T-helper 2 cell treated with Interferon-gamma antibody and Interleukin-4, amounts not matched to agents 5 μg/mL and 100 μg/mL, for 36 hours (primary cell): Measurements from ENCODE around the gene PIK3R5.
A peak's percentile ranks its signal among the peaks of the same experiment; 100 is the strongest.

ENCODE experiments used
- DNase-seq: peaks from one replicate; pipeline ENCODE4 v3.0.0; 2021; ENCODE audit warnings: low spot score
- H3K27ac Mint-ChIP-seq: one replicate; pipeline ENCODE4 v1.8.0; 2021; ENCODE audit warnings: mild to moderate bottlenecking, mixed read lengths
- H3K27me3 Mint-ChIP-seq: one replicate; pipeline ENCODE4 v1.8.0; 2021; ENCODE audit warnings: low read depth, mixed read lengths
- H3K36me3 Mint-ChIP-seq: one replicate; pipeline ENCODE4 v1.8.0; 2021; ENCODE audit warnings: low read depth, mixed read lengths
- H3K4me1 Mint-ChIP-seq: one replicate; pipeline ENCODE4 v1.8.0; 2021; ENCODE audit warnings: low read depth, mixed read lengths
- H3K4me3 Mint-ChIP-seq: one replicate; pipeline ENCODE4 v1.8.0; 2022; ENCODE audit warnings: mild to moderate bottlenecking, moderate library complexity, mixed read lengths
- H3K9me3 Mint-ChIP-seq: one replicate; pipeline ENCODE4 v1.8.0; 2021; ENCODE audit warnings: mixed read lengths

Gene PIK3R5

GRCh38 chr17:8954339-8954738, 11.2 kb downstream of the PIK3R5 start:
- no peaks in the 10 kb centered on the region for H3K27me3 Mint-ChIP-seq
- H3K36me3 Mint-ChIP-seq = peaks cover 74% of the 10 kb centered on the region
- H3K27ac Mint-ChIP-seq = peak overlapping the region; percentile 81
- H3K4me1 Mint-ChIP-seq = peaks cover 83% of the 10 kb centered on the region
- peak overlapping the region; percentile 65 for H3K4me3 Mint-ChIP-seq
- DNase-seq = peak; percentile 61
- peaks cover 20% of the 10 kb centered on the region for H3K9me3 Mint-ChIP-seq

- Mint-ChIP-seq H3K27ac (no peak overlapping the region), H3K4me1 (peaks cover 83% of the 10 kb centered on the region), H3K9me3 (peaks cover 22% of the 10 kb centered on the region), H3K36me3 (peaks cover 67% of the 10 kb centered on the region), H3K4me3 (peak overlapping the region; percentile 10), H3K27me3 (no peaks in the 10 kb centered on the region)
- no peak for DNase-seq
Measured at GRCh38 chr17:8953156-8953885, 12.2 kb downstream of the PIK3R5 start.

DNA sequence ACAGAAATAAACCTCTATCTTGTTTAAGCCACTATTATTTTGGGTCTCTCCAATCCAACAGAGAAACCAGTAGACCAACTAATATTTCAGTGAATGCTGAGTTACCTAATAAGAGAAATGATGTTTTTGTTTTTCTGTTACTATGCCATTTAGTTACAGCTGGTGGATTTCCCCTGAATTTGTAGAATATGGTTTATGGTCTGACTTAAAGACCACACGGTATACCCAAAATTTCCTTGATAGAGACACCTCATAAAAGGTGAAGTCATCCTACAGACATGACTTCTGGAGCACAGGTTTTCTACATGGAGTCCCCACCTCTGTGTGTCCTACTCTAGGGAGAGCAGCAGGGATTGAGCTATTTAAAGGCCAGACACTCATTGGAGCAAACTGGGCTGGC, 13.3 kb downstream of the PIK3R5 start:
- Mint-ChIP-seq H3K4me1 (peaks cover 80% of the 10 kb centered on the region), H3K36me3 (peaks cover 63% of the 10 kb centered on the region), H3K4me3 (peak overlapping the region; percentile 11), H3K9me3 (peaks cover 22% of the 10 kb centered on the region), H3K27me3 (no peaks in the 10 kb centered on the region), H3K27ac (peak overlapping the region; percentile 39)
- DNase-seq = no peak

- peaks cover 22% of the 10 kb centered on the region for H3K9me3 Mint-ChIP-seq
- H3K27ac Mint-ChIP-seq = peak overlapping the region; percentile 77
- DNase-seq = no peak
- H3K36me3 Mint-ChIP-seq = peaks cover 65% of the 10 kb centered on the region
- H3K4me1 Mint-ChIP-seq = peaks cover 77% of the 10 kb centered on the region
- H3K4me3 Mint-ChIP-seq = peak overlapping the region; percentile 30
- no peaks in the 10 kb centered on the region for H3K27me3 Mint-ChIP-seq
Measured at GRCh38 chr17:8951206-8951605, 14.3 kb downstream of the PIK3R5 start.

GRCh38 chr17:8949061-8949661, 16.3 kb downstream of the PIK3R5 start:
- peak overlapping the region; percentile 65 for H3K4me3 Mint-ChIP-seq
- H3K27me3 Mint-ChIP-seq = no peaks in the 10 kb centered on the region
- peak overlapping the region; percentile 83 for H3K27ac Mint-ChIP-seq
- peaks cover 22% of the 10 kb centered on the region for H3K9me3 Mint-ChIP-seq
- H3K4me1 Mint-ChIP-seq = peaks cover 70% of the 10 kb centered on the region
- H3K36me3 Mint-ChIP-seq = peaks cover 73% of the 10 kb centered on the region
- peak; percentile 62 for DNase-seq

GRCh38 chr17:8948462-8948861, 17.0 kb downstream of the PIK3R5 start:
- H3K27me3 Mint-ChIP-seq = no peaks in the 10 kb centered on the region
- H3K4me3 Mint-ChIP-seq = peak overlapping the region; percentile 65
- DNase-seq = no peak
- H3K27ac Mint-ChIP-seq = peak overlapping the region; percentile 83
- H3K9me3 Mint-ChIP-seq = peaks cover 22% of the 10 kb centered on the region
- H3K36me3 Mint-ChIP-seq = peaks cover 75% of the 10 kb centered on the region
- peaks cover 67% of the 10 kb centered on the region for H3K4me1 Mint-ChIP-seq

DNA sequence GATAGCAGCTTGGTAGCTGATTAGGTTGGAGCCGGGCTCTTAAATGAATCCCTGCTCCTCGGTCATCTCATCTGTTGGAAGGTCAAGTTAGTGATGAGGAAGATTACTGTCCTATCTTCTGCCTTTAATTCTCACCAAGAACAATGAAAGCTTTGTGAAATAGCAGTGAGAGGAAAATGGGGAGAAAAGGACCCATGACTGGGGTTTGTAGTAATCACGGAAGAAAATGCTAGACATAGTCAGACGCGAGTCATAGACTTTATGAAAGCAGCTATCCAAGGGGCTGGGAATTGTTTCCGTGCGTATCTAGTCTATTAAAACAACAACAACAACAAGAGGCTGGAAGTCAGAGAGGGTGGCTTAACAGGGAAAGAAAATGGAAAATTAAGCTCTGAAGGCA, 18.3 kb downstream of the PIK3R5 start:
- DNase-seq = no peak
- Mint-ChIP-seq H3K27ac (peak overlapping the region; percentile 6), H3K9me3 (peaks cover 22% of the 10 kb centered on the region), H3K4me3 (no peak overlapping the region), H3K36me3 (peaks cover 62% of the 10 kb centered on the region), H3K27me3 (no peaks in the 10 kb centered on the region), H3K4me1 (peaks cover 65% of the 10 kb centered on the region)

- Mint-ChIP-seq H3K4me1 (peaks cover 66% of the 10 kb centered on the region), H3K9me3 (peaks cover 16% of the 10 kb centered on the region), H3K27ac (no peak overlapping the region), H3K4me3 (no peak overlapping the region), H3K27me3 (no peaks in the 10 kb centered on the region), H3K36me3 (peaks cover 55% of the 10 kb centered on the region)
- DNase-seq = no peak
Measured at GRCh38 chr17:8946476-8946875, 19.0 kb downstream of the PIK3R5 start.

GRCh38 chr17:8946071-8946470, 19.4 kb downstream of the PIK3R5 start:
- Mint-ChIP-seq H3K9me3 (peaks cover 12% of the 10 kb centered on the region), H3K27ac (no peak overlapping the region), H3K4me3 (no peak overlapping the region), H3K36me3 (peaks cover 55% of the 10 kb centered on the region), H3K27me3 (no peaks in the 10 kb centered on the region), H3K4me1 (peaks cover 66% of the 10 kb centered on the region)
- no peak for DNase-seq

GRCh38 chr17:8944748-8945147, 20.8 kb downstream of the PIK3R5 start:
- no peaks in the 10 kb centered on the region for H3K27me3 Mint-ChIP-seq
- peaks cover 50% of the 10 kb centered on the region for H3K36me3 Mint-ChIP-seq
- peaks cover 69% of the 10 kb centered on the region for H3K4me1 Mint-ChIP-seq
- no peak overlapping the region for H3K27ac Mint-ChIP-seq
- no peak for DNase-seq
- peaks cover 4% of the 10 kb centered on the region for H3K9me3 Mint-ChIP-seq
- H3K4me3 Mint-ChIP-seq = no peak overlapping the region

DNA sequence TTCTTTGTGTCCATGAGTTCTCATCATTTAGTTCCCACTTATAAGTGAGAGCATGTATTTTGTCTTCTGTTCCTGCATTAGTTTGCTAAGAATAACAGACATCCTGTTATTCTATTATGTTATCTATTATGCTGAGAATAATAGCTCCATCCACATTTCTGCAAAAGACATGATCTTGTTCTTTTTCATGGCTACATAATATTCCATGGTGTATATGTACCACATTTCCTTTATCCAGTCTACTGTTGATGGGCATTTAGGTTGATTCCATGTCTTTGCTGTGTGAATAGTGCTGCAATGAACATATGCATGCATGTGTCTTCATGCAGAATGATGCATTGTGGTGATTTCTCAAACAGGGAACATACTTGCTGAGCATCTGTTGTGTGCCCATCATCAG, 21.4 kb downstream of the PIK3R5 start:
- H3K36me3 Mint-ChIP-seq = peaks cover 52% of the 10 kb centered on the region
- H3K4me3 Mint-ChIP-seq = peak overlapping the region; percentile 30
- H3K9me3 Mint-ChIP-seq = no peaks in the 10 kb centered on the region
- H3K27ac Mint-ChIP-seq = no peak overlapping the region
- H3K4me1 Mint-ChIP-seq = peaks cover 71% of the 10 kb centered on the region
- no peak for DNase-seq
- no peaks in the 10 kb centered on the region for H3K27me3 Mint-ChIP-seq

GRCh38 chr17:8941980-8942622, 23.4 kb downstream of the PIK3R5 start:
- Mint-ChIP-seq H3K36me3 (peaks cover 58% of the 10 kb centered on the region), H3K4me3 (peak overlapping the region; percentile 84), H3K4me1 (peaks cover 66% of the 10 kb centered on the region), H3K27ac (peak overlapping the region; percentile 98), H3K27me3 (no peaks in the 10 kb centered on the region), H3K9me3 (peaks cover 4% of the 10 kb centered on the region)
- no peak for DNase-seq

DNA sequence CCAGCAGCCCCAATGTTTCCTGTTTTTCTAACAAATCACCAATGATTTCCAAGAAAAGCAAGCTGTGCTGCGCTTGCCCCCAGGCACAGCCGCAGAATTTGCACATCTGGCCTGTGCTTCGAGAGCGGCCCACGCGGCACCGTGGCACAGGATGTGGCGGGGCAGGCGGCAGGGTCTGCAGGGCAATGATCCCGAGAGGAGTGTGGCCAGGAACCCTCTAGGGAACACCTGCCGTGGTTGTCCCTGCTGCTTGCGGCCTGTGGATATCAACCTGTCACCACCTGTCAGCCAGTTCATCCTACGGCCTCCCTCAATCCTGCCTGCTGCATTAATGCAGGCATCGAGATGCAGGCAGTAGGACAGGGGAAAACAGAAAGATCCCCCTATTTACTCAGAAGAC, 24.0 kb downstream of the PIK3R5 start:
- Mint-ChIP-seq H3K27ac (peak overlapping the region; percentile 98), H3K9me3 (peaks cover 4% of the 10 kb centered on the region), H3K27me3 (no peaks in the 10 kb centered on the region), H3K4me3 (peak overlapping the region; percentile 84), H3K36me3 (peaks cover 56% of the 10 kb centered on the region), H3K4me1 (peaks cover 64% of the 10 kb centered on the region)
- DNase-seq = peak; percentile 75

- peak; percentile 35 for DNase-seq
- Mint-ChIP-seq H3K4me3 (peak overlapping the region; percentile 84), H3K27ac (peak overlapping the region; percentile 98), H3K9me3 (peaks cover 4% of the 10 kb centered on the region), H3K27me3 (no peaks in the 10 kb centered on the region), H3K36me3 (peaks cover 55% of the 10 kb centered on the region), H3K4me1 (peaks cover 65% of the 10 kb centered on the region)
Measured at GRCh38 chr17:8940866-8941471, 24.5 kb downstream of the PIK3R5 start.
